Omental fat pad (tissue), 4 donors: ENCODE data around the gene LSM10. TPM values are rescaled to one million over a fixed set of nuclear protein-coding genes. Genes with fewer than 3 reads are reported as not detected.

Experiments
- ATAC-seq: fragments of 150-250 bp; one replicate; pipeline ENCODE4 v1.9.1; 2016; ENCODE audit warnings: mild to moderate bottlenecking, moderate library complexity; ENCODE audit not compliant: low FRiP score
- DNase-seq: peaks from one replicate; pipeline ENCODE4 v3.0.0-alpha.2; 2019; ENCODE audit warnings: low spot score
- CTCF ChIP-seq, 3 donors: fragments of 450-650 bp; IDR thresholded peaks; one replicate each; pipeline ENCODE4 v1.5.1; 2016 to 2017; ENCODE audit warnings: antibody characterized with exemption in 3 of 3, mild to moderate bottlenecking in 3 of 3, moderate library complexity in 2 of 3
- total RNA-seq, 4 donors: library from RNA; depleted of rRNA; stranded (reverse); fragments of >200 nt; gene quantifications; one replicate each; pipeline ENCODE4 v1.1.0, GENCODE V29; 2016

LSM10 gene
- total RNA-seq, 4 donors from 2014 or later = 28.7 to 57.8 (median 38.3) TPM

DNA sequence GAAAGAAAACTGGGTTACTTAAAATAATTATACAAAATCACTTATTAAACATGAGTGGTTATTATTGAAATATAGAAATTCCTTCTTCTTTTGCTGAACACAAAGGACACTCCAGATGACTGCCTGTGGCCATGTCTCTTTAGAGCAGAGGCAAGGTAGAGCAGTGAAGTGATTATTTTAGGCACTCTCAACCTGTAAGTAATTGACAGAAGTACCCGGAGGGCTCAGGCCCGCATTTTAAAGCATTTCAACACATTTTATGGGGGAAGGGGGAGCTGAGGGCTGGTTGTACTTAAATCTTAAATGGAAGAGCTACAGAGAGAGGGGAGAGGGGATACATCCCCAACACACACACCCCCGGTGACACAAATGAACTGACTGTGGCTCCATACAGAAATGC, 42.3 kb upstream of the LSM10 start:
- DNase-seq (no peak), ATAC-seq (no peak)
- no peak for TF ChIP-seq CTCF (IDR thresholded peaks at IDR 0.05)

GRCh38 chr1:36438715-36439114, 41.0 kb upstream of the LSM10 start:
- no peak for ATAC-seq
- TF ChIP-seq CTCF (IDR thresholded peaks at IDR 0.05) = no peak
- DNase-seq = no peak

GRCh38 chr1:36436821-36437220, 39.1 kb upstream of the LSM10 start:
- DNase-seq (no peak), ATAC-seq (no peak)
- TF ChIP-seq CTCF (IDR thresholded peaks at IDR 0.05) = no peak

DNA sequence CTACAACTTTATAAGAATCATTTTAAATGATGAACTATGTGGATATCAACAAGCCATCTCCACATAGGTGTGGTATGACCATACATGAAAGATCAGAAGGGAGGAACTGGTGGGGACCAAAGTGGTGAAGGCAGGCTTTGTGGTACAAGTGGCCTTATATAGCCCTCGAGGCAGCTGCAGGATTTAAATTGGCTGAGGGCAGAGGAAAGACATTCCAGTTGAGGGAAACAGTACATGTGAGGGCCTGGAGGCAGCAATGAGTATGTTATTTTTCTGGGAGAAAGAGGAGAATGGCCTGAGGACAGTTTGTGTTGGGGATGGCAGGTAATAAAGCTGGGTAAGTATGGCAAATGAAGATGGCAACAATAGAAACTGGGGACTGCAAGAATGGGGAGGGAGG, 35.4 kb upstream of the LSM10 start:
- ATAC-seq (no peak), DNase-seq (no peak)
- TF ChIP-seq CTCF (IDR thresholded peaks at IDR 0.05) = no peak

- no peak for TF ChIP-seq CTCF (IDR thresholded peaks at IDR 0.05)
- ATAC-seq (no peak), DNase-seq (no peak)
Measured at GRCh38 chr1:36432616-36433015, 34.9 kb upstream of the LSM10 start.

- TF ChIP-seq CTCF (IDR thresholded peaks at IDR 0.05) = no peak
- no peak for DNase-seq
- no peak for ATAC-seq
Measured at GRCh38 chr1:36425791-36426190, 28.1 kb upstream of the LSM10 start.

GRCh38 chr1:36421649-36422048, 23.9 kb upstream of the LSM10 start:
- ATAC-seq (no peak), DNase-seq (no peak)

More at GRCh38 chr1:36421649-36422048, 23.9 kb upstream of the LSM10 start:
- TF ChIP-seq CTCF (IDR thresholded peaks at IDR 0.05) = no peak
